NCI-H510A treated with DMSO at 0.1 percent for 48 hours (cell line): ENCODE measurements around the gene TMEM272.

Experiments used
- DNase-seq: peaks from one replicate; lab custom pipeline; 2025; lab: John Stamatoyannopoulos, UW

Gene TMEM272

DNA sequence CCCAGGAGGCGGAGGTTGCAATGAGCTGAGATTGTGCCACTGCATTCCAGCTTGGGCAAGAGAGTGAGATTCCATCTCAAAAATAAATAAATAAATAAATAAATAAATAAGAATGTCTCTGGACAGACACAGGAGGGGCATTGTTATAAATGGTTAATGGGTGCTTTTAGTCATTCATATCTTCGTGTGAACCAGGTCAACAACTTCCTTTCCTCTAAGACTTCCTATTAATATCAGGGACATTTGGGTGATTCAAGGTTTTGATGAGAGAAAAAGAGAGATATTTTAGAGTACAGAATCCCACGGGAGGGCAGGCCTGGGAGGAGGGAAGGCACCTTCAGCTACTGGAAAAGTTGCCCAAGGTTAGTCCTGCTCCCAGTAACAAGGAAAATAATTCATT, 64.9 kb downstream of the TMEM272 start:
- no peak for DNase-seq

DNA sequence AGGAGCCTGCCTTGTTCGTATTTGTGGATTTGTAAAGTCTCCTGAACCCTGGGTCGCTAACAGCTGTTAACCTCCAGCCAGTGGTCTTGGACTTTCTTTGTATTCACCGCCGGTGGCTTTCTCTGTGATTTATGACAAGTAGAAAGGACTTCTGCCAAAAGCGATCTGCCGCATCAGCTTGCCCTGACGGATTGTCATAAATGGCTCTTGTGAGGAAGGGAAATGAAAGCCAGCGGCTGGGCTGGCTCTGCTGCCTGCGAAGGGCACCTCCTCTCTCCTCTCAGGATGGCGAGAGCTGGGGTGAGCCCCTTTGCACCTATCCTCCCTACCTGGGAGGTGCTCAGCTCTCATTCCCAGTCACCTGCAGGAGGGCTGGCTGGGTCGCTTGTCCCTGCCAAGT, 66.6 kb downstream of the TMEM272 start:
- no peak for DNase-seq

- no peak for DNase-seq
These were observed 67.1 kb downstream of the TMEM272 start for GRCh38 chr13:51777921-51778320.

DNA sequence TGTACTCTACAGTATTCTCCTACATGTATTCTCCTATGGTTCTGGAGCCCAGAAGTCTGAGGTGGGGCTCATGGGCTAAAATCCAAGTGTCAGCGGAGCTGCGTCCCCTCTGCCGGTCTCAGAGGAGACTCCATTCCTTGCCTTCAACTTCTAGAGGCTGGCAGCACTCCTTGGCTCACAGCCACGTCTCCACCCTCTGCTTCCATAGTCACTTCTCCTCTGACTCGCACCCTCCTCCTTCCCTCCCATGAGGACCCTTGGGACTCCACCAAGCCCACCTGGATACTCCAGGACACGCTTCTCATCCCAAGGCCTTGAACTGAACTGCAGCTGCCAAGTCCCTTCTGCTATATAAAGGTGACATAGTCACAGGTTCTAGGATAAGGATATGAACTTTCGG, 68.8 kb downstream of the TMEM272 start:
- no peak for DNase-seq

DNA sequence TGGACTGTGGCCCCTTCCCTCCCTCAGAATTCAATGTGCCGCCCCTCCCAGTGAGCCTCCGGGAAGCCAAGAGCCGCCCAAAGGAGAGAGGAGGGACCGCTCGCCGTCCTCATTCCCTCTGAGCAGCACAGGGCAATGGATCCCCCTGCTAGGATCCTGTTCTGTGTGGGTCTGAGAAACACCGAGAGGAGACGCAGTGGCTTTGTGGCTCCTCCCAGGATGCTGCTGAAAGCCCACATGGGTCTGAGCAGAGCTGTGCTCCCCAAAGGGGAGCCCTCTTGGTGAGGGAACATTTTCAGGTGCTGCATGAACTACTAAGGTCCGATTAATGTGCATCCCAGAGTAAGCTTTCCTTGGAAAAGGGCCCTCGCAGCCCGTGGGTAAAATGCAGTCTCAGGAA, 71.5 kb downstream of the TMEM272 start:
- no peak for DNase-seq

GRCh38 chr13:51772781-51773180, 72.2 kb downstream of the TMEM272 start:
- DNase-seq, result no peak

- no peak for DNase-seq
These were observed 72.9 kb downstream of the TMEM272 start for GRCh38 chr13:51772105-51772455.

DNA sequence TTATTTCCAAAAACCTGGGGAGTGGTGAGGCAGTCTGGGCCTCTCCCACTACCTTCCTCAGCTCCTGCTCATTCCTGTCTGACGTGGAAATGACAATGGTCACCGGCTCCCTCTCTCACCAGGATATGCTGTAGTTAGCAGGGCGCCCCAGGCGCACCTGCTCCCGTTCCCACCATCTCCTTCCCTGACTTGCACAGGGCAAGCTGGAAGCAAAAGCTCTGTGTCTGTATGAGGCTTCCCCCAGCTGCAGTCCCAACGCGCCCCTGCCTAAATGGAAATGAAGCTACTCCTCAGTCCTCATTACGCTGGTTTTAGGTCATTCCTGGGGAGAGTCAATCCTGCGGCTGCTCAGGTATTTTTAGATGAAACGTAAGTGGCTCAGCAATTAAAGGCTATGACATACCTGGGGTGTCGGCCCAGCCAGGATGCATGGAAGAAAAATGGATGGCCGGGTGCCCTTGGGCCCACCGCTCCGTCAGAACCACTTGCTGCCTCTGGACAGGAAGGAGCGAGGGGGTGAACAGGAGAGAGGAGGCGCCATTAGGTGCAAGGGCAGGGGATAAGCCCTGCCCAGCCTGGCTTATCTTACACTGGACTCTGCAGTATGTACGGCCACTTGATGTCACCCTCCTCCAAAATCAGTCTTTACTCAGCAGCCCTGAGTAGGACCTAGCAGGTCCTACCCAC, 73.4 kb downstream of the TMEM272 start:
- DNase-seq, result no peak

DNA sequence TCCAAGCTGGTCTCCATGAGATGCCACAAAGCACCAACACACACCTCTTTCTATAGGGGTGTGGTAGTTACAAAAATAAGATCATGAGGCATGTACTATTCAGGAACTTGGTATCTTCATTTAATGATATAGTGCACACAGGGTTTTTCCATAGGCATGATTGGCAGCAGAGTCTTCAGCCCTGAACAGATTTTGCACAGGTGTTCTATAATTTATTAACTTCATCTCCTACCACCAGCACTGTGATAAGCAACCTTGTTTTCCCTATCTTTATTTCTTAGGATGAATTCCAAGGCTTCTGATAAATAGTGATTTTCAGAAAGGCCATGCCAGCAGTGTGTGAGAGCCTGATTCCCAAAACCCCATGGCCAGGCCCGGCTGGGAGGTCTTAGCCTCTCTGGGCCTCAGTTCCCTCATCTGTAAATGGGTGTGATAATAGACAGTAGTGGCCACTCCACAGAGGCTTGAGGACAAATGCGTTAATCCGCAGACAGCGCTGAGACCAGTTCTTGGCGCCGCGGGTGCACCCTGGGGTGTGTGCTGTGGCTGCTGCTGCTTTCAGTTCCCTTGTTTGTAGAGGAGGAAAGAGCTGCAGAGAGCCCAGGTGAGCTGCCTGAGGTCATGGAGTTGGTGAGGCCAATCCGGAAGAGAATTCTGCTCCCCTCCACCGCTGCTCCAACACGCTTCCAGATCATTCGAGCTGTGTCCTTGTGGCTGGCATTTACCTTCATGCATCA, 74.1 kb downstream of the TMEM272 start:
- no peak for DNase-seq

DNA sequence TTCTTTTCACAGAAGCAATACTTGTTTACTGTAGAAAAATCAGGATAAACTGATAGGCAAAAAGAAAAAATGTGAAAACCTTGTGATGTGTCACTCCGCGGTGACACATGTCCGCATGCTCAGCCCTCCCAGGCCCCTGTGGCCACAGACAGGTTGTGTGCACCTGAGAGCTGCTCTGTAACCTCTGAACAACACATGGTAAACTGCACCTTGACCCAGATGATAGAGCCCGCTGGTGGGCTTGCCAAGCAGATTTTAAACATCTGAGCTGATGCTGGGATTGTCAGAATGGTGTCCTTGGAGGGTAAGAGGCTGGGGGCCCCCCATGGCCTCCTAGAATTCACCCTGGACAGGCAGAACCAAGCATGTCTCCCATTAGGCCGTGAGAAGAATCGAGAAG, 74.8 kb downstream of the TMEM272 start:
- no peak for DNase-seq

DNA sequence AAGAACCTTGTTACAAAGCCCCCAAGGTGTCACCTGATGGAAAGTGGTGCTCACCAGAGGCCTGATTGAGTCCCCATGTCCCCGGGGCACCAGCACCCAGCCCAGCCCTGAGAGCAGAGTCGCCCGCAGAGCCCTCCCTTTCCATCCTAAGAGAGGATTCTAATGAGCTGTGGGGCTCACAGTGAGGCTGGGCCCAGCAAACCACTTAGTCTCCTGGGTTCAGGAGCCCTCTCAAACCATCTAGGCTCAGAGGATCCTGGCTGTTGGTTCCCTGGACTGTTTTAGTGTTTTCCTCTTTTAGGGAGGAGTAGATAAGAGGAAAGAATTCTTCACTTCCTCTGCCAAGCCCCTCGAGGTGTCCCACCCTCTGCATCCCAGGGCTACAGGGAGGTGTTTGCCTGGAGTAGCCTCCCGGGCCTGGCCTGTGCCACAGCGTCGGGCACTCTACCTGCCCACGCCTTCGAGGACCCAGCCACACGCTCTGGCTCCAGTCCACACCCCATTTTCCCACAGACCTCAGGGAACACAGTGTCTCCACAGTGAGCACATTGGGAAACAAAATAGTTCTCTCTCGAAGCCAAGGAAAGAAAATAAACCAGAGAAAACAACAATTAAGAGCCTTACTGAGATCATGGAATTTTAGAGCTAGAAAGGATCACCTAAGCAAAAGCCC, 75.4 kb downstream of the TMEM272 start:
- DNase-seq, result no peak

- no peak for DNase-seq
These were observed 76.0 kb downstream of the TMEM272 start for GRCh38 chr13:51768976-51769375.

DNA sequence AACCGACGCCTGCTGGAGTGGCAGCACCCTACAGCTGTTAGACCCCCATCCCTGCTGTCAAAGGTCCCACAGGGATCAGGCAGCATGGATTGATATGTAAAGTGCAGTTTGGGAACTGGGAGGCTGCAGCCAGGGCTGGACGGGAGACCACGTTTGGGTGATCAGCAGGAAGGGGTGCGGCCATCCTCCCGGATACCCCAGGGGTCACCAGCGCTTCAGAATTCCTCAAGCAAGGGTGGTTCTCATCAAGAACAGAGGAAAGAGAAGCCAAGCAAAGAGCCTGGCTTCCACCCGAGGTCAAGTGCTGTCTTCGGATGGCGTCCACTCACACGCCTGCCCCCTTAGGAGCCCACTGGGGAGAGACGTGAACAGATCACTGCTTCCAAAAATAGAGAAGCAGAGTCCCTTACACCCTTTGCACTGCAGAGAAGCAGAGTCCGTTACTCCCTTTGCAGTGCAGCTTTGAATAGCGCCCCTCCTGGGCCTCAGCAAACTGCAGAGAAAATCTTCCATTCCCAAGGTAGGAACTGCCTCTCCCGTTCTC, 76.5 kb downstream of the TMEM272 start:
- no peak for DNase-seq

DNA sequence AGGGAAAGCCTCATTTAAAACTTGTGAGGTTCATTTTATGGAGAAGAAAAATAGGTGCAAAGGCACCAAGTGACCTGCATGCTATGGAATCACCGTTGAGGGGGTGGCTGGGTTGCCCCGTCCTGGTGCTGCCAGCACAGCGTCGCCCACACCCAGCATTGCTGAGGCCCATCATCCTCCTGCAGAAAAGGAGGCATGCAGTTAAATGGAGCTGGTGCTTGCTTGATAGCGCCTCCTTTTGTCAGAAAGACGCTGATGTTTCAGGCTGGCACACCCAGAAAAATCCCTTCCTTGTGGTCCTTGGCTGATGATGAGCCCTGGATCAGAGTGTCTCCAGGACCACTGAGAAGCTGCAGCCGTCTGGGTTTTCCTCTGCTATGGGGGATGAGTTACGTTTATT, 77.9 kb downstream of the TMEM272 start:
- no peak for DNase-seq

DNA sequence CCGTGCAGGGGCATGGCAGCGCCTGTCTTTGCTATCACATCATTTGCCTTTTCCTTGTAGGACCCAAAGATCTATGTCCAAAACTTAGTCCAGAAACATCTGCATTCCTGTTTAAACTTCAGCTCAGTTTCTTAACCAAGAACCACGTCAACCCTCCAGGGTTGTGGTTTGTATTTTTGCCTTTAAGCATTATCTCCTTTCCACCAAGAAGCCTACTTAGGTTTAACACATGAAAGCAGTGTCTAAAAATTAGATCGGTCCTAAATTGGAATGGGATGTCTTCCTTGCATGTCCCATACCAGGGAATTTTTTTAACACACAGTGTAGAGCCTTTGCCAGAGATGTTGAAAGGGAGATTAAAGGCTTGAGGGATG, 79.8 kb downstream of the TMEM272 start:
- no peak for DNase-seq

DNA sequence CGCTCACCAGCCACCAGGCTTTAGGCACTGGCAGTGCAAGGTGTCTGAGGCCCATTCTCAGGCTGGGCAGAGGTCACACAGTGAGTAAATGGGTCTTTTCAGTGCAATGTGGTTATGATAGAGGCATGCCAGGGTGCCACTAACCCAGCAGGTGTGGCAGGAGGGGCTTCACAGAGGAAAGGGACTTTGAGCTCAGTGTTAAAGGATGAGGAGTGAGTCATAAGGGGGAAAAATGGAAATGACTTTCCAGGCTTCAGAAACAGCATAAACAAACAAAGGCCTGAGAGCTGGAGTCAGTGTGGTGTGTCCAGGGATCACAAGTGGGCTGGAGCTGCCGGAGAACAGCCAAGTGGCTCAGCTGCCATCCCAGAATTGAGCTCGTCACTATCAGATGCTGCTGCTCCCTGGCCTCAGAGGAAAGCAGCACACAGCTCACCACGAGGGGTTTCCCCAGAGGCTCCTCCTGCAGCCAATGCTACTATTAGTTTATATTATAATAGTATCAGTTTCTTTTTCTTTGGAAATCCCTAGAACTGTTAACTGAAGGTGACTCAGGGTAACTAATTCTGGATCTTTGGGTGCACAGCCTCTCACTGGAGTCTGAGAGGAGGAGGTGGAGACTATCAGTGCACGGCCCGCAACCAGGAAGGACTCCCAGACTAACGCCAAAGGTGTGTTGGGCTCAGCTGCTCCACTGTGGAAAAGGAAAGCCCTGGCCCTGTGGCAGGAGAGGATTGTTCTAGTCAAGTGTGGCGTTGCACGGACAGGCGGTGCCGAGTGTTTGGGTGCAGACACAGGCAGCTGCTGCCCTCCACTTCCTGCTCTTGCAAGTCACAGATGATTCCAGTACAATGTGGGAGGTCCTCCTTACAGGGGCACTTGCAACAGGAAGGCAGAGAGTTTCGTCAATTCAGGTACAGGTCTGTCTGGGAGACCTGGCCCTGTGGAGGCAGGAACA, 80.5 kb downstream of the TMEM272 start:
- DNase-seq, result peak; percentile 43

GRCh38 chr13:51763486-51763885, 81.5 kb downstream of the TMEM272 start:
- DNase-seq, result no peak
